ENCODE data around the gene RALGAPA2.

- TF ChIP-seq CTCF (conservative IDR thresholded peaks at IDR 0.05; ENCODE audit: low read length), result no peak
- no peak for TF ChIP-seq EZH2phosphoT487 (IDR thresholded peaks at IDR 0.05; ENCODE audit: borderline replicate concordance)
Measured at GRCh38 chr20:20752712-20753111, 40.3 kb upstream of the RALGAPA2 start.
